ENCODE data around the gene KIF4A. TPM values are rescaled to one million over a fixed set of nuclear protein-coding genes. Genes with fewer than 3 reads are reported as not detected.

KIF4A gene
- total RNA-seq, 1 experiment from 2014 or later: 35.8 TPM

GRCh38 chrX:70434352-70434866, 144.5 kb downstream of the KIF4A start:
- H3K4me2 ChIP-seq (ENCODE audit: low read length): peak overlapping the region; percentile 99
- intact Hi-C loops (cut with micrococcal nuclease): loop anchor here (1.0 to 2.0 kb wide), 4 partner anchors 103 to 302 kb away; partner anchors contain the start of genes IGBP1 and KIF4A
- CTCF ChIA-PET: interaction anchor here (0.6 to 1.0 kb wide), 3 partner anchors 11 to 301 kb away, joined by 3 to 6 read pairs (median 5); partner anchors contain the start of genes GDPD2 and IGBP1
- H3F3A ChIP-seq (ENCODE audit: low read length, unreplicated experiment): no peaks in the 10 kb centered on the region
- H2AFZ ChIP-seq (ENCODE audit: low read length): peak overlapping the region; percentile 100
- H3K9me3 ChIP-seq (ENCODE audit: low read length): no peaks in the 10 kb centered on the region
- no peaks in the 10 kb centered on the region for H3K9me2 ChIP-seq (replicated peaks; ENCODE audit: low read length)
- POLR2A ChIA-PET (ENCODE audit: unreplicated experiment): interaction anchor here (0.6 to 0.7 kb wide), 2 partner anchors 301 to 482 kb away, joined by 3 to 4 read pairs; partner anchors contain the start of gene IGBP1
- H3K4me1 ChIP-seq (ENCODE audit: insufficient read depth, low read length): peaks cover 25% of the 10 kb centered on the region
- H4K20me1 ChIP-seq (ENCODE audit: low read length): no peaks in the 10 kb centered on the region
- ATAC-seq (peak; percentile 87), DNase-seq (peak; percentile 89)
- H3K79me2 ChIP-seq (ENCODE audit: low read length): no peaks in the 10 kb centered on the region
- H3K36me3 ChIP-seq (ENCODE audit: low read depth, low read length): no peaks in the 10 kb centered on the region
- H3K27me3 ChIP-seq (ENCODE audit: low read length): no peaks in the 10 kb centered on the region
- H3K4me3 ChIP-seq (ENCODE audit: low read length): peak overlapping the region; percentile 93
- TF ChIP-seq CTCF (conservative IDR thresholded peaks at IDR 0.05; ENCODE audit: low read depth, low read length): no peak
- no peak for TF ChIP-seq EZH2phosphoT487 (IDR thresholded peaks at IDR 0.05; ENCODE audit: borderline replicate concordance, low read length)
- TF ChIP-seq EZH2 (IDR thresholded peaks at IDR 0.05; ENCODE audit: low read length, unreplicated experiment): no peak
- 0 out of 2 replicates have a peak overlapping the region, but pooled peaks have one; percentile 37 for H3K27ac ChIP-seq (ENCODE audit: low read length)
- peak overlapping the region; percentile 66 for H3K9ac ChIP-seq (ENCODE audit: low read length)
- BruUV-seq (replicated peaks): no TSS peak

GRCh38 chrX:70434914-70435586, 145.1 kb downstream of the KIF4A start:
- intact Hi-C loops (cut with micrococcal nuclease): loop anchor here (1.0 to 2.0 kb wide), 4 partner anchors 104 to 302 kb away; partner anchors contain the start of genes IGBP1 and KIF4A
- no peaks in the 10 kb centered on the region for H3K9me2 ChIP-seq (replicated peaks; ENCODE audit: low read length)
- no peaks in the 10 kb centered on the region for H3K9me3 ChIP-seq (ENCODE audit: low read length)
- CTCF ChIA-PET: interaction anchor here (0.8 kb wide), 1 partner anchor 302 kb away, joined by 6 read pairs; the partner anchor contains the start of gene IGBP1
- no peaks in the 10 kb centered on the region for H3K79me2 ChIP-seq (ENCODE audit: low read length)
- peak overlapping the region; percentile 53 for H3K9ac ChIP-seq (ENCODE audit: low read length)
- H3K27ac ChIP-seq (ENCODE audit: low read length): no peak overlapping the region
- BruUV-seq (replicated peaks): TSS peak; percentile 43
- no peaks in the 10 kb centered on the region for H3K36me3 ChIP-seq (ENCODE audit: low read depth, low read length)
- POLR2A ChIA-PET (ENCODE audit: unreplicated experiment): interaction anchor here (0.6 to 0.7 kb wide), 2 partner anchors 302 to 481 kb away, joined by 3 to 4 read pairs; partner anchors contain the start of gene IGBP1
- peak overlapping the region; percentile 92 for H2AFZ ChIP-seq (ENCODE audit: low read length)
- H3K4me1 ChIP-seq (ENCODE audit: insufficient read depth, low read length): peaks cover 25% of the 10 kb centered on the region
- no peaks in the 10 kb centered on the region for H3F3A ChIP-seq (ENCODE audit: low read length, unreplicated experiment)
- no peak for TF ChIP-seq EZH2phosphoT487 (IDR thresholded peaks at IDR 0.05; ENCODE audit: borderline replicate concordance, low read length)
- no peak for TF ChIP-seq CTCF (conservative IDR thresholded peaks at IDR 0.05; ENCODE audit: low read depth, low read length)
- TF ChIP-seq EZH2 (IDR thresholded peaks at IDR 0.05; ENCODE audit: low read length, unreplicated experiment): no peak
- H3K4me3 ChIP-seq (ENCODE audit: low read length): peak overlapping the region; percentile 93
- no peaks in the 10 kb centered on the region for H4K20me1 ChIP-seq (ENCODE audit: low read length)
- no peaks in the 10 kb centered on the region for H3K27me3 ChIP-seq (ENCODE audit: low read length)
- DNase-seq: no peak
- peak overlapping the region; percentile 99 for H3K4me2 ChIP-seq (ENCODE audit: low read length)
- no peak for ATAC-seq

All from PC-3 (cell line).